ENCODE measurements around the gene TMCC2.

DNA sequence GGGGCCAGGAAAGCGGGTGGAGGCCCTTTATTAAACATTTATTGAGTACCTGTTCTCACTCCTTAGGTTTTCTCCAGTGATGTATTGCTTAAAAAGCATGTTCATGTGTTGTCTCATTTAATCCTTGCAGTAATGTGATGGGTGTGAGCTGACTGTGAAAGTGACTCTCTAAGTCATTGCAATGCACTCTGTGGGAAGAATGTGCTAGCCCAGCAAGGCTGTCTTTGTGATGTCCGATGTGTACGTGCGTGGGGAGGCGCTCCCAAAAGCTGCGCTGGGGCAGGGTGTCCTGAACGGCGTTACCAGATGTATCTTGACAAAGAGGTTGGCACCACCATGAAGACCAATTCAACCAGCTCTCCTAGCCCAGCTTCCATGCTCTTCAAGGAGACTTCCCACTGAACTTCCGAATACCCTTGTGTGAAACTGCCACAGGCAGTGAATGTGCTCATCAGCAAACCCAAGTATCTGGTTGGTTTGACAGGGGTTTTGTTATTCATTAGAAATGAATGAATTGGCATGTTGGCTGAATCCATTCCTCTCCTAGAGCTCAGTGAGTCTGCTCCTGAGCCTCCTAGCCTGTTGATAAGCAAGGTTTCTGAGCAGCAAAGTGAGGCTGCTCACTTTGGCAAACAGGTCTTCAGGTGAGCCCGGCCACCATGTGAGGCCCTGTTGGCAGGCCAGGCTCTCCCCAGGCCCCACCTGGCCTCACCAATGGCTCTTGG, 65.8 kb downstream of the TMCC2 start:
- TF ChIP-seq, protein P1, sequence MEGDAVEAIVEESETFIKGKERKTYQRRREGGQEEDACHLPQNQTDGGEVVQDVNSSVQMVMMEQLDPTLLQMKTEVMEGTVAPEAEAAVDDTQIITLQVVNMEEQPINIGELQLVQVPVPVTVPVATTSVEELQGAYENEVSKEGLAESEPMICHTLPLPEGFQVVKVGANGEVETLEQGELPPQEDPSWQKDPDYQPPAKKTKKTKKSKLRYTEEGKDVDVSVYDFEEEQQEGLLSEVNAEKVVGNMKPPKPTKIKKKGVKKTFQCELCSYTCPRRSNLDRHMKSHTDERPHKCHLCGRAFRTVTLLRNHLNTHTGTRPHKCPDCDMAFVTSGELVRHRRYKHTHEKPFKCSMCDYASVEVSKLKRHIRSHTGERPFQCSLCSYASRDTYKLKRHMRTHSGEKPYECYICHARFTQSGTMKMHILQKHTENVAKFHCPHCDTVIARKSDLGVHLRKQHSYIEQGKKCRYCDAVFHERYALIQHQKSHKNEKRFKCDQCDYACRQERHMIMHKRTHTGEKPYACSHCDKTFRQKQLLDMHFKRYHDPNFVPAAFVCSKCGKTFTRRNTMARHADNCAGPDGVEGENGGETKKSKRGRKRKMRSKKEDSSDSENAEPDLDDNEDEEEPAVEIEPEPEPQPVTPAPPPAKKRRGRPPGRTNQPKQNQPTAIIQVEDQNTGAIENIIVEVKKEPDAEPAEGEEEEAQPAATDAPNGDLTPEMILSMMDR (IDR thresholded peaks at IDR 0.05): no peak
- no peak for TF ChIP-seq POLR2A (IDR thresholded peaks at IDR 0.05)

Data from uterus (tissue), 2 donors.